ENCODE measurements around the gene MYPOP.
A peak's percentile ranks its signal among the peaks of the same experiment; 100 is the strongest.

MYPOP gene

DNA sequence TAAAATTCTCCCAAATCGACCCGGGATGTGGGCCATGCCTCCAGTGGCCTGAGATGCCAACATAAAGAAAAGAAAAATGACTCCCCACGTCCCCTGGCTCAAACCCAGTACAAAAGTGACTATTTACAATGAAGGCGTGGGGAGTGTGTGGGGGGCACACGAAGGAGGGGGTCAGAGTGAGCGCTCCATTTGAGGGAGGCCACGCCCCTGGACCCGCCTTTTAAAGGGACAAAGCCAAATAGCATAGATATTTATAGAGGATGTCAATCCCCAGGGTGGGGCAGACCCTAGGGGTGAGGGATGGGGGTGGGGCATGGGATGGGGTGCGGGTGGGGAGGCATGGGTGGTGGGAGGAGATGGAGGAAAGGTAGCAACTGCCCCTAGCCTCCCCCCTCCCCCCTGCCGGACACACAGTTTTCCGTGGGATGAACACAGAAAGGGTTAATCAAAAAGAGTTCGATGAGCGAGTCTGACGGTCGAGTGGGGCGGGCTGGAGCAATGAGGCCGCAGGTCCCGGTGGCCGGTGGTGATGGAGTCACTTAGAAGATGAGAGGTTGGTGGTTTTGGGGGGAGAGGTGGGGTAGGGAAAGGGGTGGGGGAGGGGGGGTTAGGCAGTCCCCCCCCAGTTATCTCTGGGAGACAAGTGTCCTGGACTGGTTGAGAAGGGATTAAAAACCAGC is 32.3 kb upstream of the MYPOP start:
- no peak for TF ChIP-seq CTCF (IDR thresholded peaks at IDR 0.05; ENCODE audit: insufficient read depth, low read depth, low read length, missing control alignments)
- no peak for DNase-seq (ENCODE audit: low read depth)
- H3K4me3 ChIP-seq (ENCODE audit: low read length): no peak overlapping the region

DNA sequence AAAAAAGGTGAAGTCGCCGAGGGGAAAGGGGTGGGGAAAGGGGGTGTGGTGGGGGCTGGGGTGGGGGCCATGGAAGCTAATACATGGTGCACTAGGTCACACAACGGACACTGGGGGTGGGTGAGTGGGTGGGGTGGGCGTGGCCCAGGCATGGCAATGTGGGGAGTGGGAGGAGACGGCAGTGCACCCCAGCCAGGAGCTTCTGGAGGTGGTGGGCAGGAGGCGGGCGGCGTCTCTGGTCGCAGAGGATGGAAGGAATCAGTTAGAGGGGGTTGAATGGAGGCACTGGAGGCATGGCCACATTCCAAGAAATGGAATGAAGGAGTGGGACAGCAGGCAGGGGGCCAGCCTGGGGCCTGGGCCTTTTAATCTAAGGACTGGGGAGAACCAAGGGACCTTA is 31.3 kb upstream of the MYPOP start:
- no peak overlapping the region for H3K4me3 ChIP-seq (ENCODE audit: low read length)
- no peak for TF ChIP-seq CTCF (IDR thresholded peaks at IDR 0.05; ENCODE audit: insufficient read depth, low read depth, low read length, missing control alignments)
- no peak for DNase-seq (ENCODE audit: low read depth)

DNA sequence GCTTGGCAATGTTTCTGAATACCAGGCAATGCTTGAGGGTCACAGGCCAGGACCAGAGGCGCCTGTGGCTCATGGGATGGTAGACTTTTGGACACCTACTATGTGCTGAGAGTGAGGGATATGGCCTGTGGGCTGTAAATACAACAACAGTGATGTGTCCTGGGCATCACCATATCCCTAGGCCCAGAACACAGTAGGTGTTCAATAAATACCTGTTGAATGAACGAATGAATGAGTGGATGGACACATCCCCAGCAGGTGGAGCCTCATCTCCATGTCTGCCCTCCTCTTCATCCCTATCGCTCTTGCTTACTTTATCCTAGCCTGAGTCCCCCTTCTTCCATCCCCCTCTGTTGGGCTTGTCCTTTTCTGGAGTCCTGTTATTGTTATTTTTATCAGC is 28.6 kb upstream of the MYPOP start:
- no peak overlapping the region for H3K4me3 ChIP-seq (ENCODE audit: low read length)
- DNase-seq (ENCODE audit: low read depth): no peak
- no peak for TF ChIP-seq CTCF (IDR thresholded peaks at IDR 0.05; ENCODE audit: insufficient read depth, low read depth, low read length, missing control alignments)

- no peak for TF ChIP-seq CTCF (IDR thresholded peaks at IDR 0.05; ENCODE audit: insufficient read depth, low read depth, low read length, missing control alignments)
- H3K4me3 ChIP-seq (ENCODE audit: low read length): no peak overlapping the region
- DNase-seq (ENCODE audit: low read depth): no peak
Measured at GRCh38 chr19:45929247-45929646, 26.8 kb upstream of the MYPOP start.

DNA sequence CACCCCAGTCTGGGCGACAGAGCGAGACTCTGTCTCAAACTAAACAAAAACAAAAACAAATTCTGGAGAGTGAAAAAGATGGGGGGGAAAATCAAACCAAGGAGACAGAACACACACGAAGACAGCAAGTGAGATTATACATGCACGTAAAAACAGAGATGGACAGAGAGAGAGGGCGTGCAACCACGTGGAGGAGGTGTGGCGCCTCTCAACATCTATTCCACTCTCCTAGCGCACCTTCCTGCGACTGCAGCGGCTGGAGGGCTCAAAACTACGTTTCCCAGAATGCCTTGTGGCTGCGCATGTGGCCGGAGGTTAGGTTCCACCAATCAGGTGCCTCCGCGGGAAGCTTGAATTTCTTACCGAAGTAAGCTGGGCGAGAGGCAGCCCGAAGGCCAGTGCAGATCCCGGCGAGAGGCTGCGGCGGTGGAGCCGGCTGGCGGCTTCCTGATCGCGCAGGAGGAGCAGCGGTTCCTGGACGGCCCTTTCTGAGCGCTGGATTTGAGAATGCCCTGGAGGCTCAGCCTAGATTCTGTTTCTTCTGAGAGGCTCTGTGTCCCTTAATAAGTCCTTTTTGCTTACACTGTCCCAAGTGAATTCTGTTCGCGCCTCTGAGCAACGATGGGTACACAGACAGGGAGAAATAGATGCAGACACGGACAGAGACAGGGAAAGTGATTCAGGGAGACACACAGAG is 25.3 kb upstream of the MYPOP start:
- peak; percentile 10 for TF ChIP-seq CTCF (IDR thresholded peaks at IDR 0.05; ENCODE audit: insufficient read depth, low read depth, low read length, missing control alignments)
- no peak overlapping the region for H3K4me3 ChIP-seq (ENCODE audit: low read length)
- DNase-seq (ENCODE audit: low read depth): peak; percentile 91

DNA sequence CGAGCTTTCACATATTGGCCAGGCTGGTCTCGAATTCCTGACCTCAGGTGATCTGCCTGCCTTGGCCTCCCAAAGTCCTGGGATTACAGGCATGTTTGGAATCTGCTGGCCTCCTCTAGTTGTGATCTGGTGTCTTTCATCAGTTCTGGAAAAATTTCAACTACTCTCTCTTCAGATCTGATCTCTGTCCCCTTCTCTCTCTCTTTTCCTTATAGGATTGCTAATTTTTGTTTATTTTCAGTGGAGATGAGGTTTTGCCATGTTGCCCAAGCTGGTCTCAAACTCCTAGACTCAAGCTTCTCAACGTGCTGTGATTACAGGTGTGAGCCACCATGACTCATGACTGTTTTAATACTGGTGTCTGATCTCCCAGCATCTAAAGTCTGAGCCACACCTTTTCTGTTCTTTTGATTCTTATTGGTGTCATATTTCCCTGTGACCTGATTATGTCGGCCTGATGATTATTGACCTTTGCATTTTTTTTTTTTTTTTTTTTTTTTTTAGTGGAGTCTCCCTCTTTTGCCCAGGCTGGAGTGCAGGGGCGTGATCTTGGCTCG is 22.6 kb upstream of the MYPOP start:
- DNase-seq (ENCODE audit: low read depth): peak; percentile 66
- no peak overlapping the region for H3K4me3 ChIP-seq (ENCODE audit: low read length)
- TF ChIP-seq CTCF (IDR thresholded peaks at IDR 0.05; ENCODE audit: insufficient read depth, low read depth, low read length, missing control alignments): no peak
